DMS153 treated with DMSO at 0.1 percent for 48 hours (cell line): ENCODE results near the gene RHOT2.

ENCODE experiments used
- DNase-seq: peaks from one replicate; lab custom pipeline; 2025; ENCODE audit not compliant: unreplicated experiment; lab: John Stamatoyannopoulos, UW

RHOT2 gene

DNA sequence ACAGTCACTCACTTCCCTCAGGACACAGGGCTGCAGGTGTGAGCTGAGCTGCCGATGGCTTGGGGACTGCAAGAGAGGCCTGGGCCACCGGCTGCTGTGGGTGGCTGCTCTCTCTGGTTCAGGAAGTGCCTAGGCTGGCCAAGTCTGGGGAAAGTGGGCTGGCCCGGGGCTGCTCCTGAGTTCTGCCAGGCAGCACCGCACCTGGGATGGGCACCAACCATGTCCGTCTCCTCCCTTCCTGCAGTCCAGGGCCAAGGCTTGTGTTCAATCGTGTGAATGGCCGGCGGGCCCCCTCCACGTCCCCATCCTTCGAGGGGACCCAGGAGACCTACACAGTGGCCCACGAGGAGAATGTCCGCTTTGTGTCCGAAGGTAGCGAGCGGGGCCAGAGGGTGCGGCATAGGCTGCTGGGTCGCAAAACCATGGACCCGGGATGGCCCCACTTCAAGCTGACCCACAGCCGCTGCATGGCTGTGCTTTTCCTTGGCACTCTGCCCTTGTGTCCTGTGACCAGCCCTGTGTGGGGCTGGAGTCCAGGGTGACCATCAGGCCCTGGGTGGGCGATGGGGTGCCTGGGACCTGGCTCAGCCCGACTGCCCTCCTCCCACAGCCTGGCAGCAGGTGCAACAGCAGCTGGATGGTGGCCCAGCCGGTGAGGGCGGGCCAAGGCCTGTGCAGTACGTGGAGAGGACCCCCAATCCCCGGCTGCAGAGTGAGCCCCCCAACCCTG is 20.6 kb upstream of the RHOT2 start:
- DNase-seq = no peak

DNA sequence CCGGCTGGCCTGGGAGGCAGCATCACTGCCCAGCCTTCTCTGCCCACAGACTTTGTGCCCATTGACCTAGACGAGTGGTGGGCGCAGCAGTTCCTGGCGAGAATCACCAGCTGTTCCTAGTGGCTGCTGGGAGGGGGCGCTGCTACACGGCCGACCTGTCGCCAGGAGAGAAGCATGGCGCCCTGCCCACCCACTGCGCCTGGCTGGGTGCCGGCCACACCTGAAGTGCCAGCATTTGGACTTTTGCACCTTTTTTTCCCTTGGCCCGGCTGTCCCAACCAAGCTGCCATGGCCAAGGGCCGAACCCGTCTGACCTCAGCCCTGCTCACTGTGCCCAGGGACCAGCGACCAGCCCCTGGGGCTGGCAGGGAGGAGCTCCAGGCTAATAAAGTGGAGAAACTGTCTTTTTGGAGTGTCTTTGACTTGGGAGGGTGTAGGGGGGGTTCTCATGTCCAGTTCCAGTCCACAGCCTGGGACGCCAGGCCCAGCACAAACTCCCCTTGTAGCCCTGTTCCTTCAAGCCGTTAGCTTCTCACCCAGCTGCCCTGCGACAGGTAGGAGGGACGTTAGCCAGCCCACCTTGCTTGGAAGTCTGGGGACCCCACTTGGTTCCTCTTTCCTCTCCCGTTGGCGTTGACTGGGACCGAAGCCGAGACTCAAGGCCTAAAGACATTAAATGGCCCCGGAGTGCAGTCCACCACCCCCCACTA is 19.7 kb upstream of the RHOT2 start:
- peak; percentile 10 for DNase-seq

- DNase-seq = peak; percentile 75
Measured at GRCh38 chr16:648781-649589, 18.9 kb upstream of the RHOT2 start, which contains the start of gene WDR90. Gene WDR90, plus strand, starts transcription at chr16:649365. Its CDS starts 52 bp downstream, at chr16:649417.

GRCh38 chr16:649631-650030 is 18.3 kb upstream of the RHOT2 start:
- no peak for DNase-seq

DNA sequence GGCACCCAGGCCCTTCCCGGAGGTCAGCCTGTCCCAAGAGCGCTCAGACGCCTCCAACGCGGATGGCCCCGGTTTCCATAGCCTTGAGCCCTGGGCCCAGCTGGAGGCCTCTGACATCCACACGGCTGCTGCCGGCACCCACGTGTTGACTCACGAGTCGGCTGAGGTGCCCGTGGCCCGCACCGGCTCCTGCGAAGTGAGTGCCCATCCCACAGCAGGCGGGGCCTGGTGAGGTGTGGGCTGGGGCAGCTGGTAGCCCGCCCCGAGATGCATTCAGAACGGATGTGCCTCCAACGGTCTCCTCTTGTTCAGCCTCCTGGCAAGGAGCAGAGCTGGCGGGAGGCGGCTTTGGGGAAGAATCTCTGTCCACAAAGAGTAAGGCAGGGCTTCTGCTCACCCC is 16.1 kb upstream of the RHOT2 start:
- no peak for DNase-seq

DNA sequence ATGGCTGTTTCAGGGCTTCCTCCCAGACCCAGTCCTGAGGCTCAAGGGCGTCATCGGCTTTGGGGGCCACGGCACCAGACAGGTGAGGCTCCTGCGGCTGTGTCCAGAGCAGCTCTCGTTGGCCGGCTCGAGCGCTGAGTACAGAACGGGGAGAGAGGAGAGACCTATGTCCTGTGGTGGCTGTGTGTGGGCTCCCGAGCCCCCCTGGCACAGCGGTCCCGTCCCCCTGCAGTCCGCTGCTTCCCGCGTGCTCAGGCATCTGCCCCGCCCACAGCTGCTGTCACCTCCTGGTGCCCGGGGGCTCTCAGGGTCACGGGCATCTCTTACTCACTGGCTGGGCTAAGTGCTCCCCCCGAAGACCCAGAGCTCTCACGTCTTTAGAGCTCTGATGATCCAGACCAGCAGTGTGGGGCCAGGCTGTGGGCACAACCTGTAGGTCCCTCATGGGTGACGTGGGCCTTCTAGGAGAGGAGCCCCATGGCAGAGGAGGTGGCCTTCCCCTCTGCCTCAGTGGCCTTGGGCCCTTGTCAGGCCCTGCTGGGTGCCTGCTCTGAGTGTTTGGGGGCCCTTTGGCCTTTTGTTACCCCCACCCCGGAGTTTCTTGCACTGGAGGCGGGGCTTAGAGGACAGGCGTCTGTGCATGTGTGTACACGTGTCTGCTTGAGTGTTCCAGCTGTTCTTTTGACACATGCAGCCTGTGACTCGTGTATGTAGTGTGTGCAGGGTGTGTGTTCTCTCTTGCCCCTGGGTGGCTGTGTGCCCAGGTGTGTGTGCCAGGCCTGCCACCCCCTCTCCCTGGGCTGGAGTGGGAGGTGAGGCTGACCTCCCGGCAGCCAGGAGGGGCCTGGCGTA is 15.3 kb upstream of the RHOT2 start:
- no peak for DNase-seq

- no peak for DNase-seq
Measured at GRCh38 chr16:654034-654433, 13.9 kb upstream of the RHOT2 start.

DNA sequence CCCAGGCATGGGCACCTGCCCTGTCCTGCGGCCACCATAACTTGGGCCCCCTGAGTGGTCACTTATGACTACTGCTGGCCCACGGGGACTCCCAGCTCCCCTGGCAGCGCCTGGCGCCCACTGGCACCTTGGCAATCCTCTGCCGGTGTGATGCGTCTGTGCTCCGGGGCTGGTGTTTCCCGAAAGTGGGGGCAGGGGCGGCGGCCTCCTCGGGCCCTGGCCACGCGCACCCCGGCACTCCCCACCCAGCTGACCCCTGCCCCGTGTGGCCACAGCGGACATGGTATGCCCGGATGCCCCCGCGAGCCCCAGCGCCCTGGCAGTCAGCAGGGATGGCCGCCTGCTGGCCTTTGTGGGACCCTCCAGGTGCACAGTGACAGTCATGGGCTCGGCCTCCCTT is 10.4 kb upstream of the RHOT2 start:
- DNase-seq = no peak

- no peak for DNase-seq
Measured at GRCh38 chr16:658679-659571, 9.0 kb upstream of the RHOT2 start.

- DNase-seq = no peak
Measured at GRCh38 chr16:659618-660017, 8.3 kb upstream of the RHOT2 start.

- no peak for DNase-seq
Measured at GRCh38 chr16:660132-660458, 7.8 kb upstream of the RHOT2 start.

- DNase-seq = peak; percentile 68
Measured at GRCh38 chr16:660459-661183, 7.3 kb upstream of the RHOT2 start.

DNA sequence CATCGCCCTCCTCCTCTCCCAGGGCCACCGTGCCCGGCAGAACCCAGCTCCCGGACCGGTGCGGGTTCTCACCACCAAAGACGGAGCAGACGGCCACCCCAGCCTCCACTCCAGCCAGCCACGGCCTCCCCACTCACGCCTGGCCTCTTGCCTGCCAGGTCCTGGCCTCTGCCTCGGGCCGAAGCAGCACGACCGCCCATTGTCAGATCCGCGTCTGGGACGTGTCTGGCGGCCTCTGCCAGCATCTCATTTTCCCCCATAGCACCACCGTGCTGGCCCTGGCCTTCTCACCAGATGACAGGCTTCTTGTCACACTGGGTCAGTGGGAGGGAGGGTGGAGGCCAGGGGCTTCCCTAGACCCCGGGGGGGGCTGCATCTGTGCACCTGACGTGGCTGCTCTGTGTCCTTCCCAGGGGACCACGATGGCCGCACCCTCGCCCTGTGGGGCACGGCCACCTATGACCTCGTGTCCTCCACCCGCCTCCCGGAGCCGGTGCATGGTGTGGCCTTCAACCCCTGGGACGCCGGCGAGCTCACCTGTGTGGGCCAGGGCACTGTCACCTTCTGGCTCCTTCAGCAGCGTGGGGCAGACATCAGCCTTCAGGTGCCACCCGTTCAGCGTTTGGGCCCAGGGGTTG is 6.6 kb upstream of the RHOT2 start:
- DNase-seq = no peak

GRCh38 chr16:662095-662494 is 5.8 kb upstream of the RHOT2 start:
- DNase-seq = no peak

GRCh38 chr16:662597-662996 is 5.3 kb upstream of the RHOT2 start:
- DNase-seq = no peak

DNA sequence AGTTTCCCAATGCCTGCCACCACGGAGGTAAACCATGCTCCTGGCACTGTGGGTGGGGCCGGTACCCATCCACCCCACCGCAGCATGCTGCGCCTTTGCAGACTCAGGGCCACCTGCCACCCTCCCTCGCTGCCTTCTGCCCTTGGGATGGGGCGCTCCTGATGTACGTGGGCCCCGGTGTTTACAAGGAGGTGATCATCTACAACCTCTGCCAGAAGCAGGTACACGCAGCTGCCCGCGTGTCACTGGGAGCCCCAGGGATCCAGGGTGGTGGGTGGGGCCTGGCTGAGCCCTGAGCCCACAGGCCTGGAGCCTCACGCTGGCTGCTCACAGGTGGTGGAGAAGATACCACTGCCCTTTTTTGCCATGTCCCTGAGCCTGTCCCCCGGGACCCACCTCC is 1.4 kb upstream of the RHOT2 start:
- DNase-seq = no peak

DNA sequence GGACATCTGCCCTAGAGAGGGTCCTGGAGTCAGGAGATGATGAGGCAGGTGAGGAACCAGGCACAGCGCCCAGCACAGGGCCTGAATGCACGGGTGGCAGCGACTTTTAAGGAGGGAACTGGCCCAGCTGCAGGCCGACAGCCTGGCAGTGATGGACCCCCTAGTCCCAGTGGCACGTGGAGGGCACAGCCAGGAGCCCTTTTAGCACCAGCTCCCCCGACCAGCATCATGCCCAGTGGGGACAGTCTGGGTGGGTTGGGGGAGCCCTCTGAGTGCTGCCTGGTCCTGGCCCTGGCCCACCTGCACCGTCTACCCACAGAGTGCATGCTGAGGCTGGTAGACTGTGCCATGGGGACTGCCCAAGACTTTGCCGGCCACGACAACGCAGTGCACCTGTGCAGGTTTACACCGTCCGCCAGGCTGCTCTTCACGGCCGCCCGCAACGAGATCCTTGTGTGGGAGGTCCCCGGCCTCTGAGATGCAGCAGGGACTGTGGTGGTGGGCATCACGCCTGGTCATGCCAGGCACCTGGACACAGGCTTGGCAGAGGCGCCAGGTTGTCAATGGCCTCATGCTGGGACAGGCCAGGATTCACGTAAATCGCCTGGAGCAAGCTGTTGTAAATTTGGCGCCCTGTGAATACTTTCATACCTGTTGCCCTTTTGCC is 686 bp upstream of the RHOT2 start:
- no peak for DNase-seq

DNA sequence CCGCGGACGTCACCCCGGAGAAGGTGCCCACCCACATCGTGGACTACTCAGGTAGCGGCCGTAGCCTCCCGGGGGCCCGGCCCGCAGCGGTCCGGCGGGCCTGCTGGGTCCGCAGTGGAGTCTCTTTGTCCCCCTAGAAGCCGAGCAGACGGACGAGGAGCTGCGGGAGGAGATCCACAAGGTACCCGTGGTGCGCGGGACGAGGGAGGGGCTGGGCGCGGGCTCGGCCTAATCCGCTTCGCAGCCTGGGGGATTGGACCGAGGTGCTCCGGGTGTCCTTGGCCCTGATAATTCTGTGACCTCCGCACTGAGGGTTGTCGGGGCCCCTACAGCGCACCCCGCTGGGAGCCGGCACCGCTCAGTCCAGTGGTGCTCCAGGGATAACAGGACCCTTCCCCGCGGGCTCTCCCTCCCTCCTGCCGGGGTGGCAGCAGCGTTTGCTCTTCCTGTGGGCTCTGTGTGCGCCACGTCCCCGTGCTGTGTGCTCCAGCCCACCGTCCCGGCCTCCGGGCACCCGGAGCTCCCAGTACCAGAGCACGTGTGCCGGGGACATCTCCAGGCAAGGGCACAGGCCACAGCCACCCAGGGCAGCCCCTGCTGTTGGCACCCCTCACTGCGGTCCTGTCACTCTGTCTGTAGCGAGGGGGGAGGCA is 713 bp downstream of the RHOT2 start:
- DNase-seq = no peak
